Measurements from ENCODE around the gene PBX1.

The PBX1 gene

GRCh38 chr1:164564378-164564777, 5.4 kb downstream of the PBX1 start:
- no peak for DNase-seq

GRCh38 chr1:164565357-164565756, 6.4 kb downstream of the PBX1 start:
- no peak for DNase-seq

GRCh38 chr1:164567774-164568173, 8.8 kb downstream of the PBX1 start:
- DNase-seq, result no peak

DNA sequence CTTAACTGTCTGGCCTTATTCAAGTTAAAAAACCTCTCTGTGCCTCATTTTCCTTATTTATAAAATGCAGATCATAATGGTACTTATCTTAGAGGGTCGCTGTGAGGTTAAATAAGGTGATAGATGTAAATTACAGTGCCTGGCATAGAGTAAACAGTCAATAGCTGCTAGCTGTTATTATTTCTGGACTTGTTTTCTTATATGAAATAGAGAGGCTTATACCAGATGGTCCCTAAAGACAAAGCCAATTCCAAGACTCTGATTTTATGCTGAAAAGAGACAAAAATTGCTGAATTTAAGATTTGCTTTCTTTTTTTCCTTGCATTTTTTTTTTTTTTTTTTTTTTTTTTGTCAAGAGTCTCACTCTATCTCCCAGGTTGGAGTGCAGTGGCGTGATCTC, 10.3 kb downstream of the PBX1 start:
- DNase-seq, result no peak

DNA sequence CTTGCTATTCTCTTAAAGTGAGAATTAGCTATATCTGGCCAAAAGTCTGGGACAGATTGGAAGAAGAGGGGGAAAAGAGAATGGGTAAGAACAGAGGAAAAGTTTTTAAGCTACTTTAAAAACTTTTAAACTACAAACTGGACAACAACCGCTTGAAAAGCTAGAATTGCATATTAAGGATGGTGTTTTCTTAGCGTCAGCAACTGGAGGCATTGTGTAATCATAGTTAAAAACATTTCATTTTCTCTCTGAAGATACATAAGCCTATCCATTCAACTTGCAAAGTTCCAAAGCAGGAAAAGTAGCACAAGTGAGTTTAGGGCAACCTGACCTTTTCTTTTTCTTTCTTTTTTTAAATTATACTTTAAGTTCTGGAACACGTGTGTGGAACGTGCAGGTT, 10.9 kb downstream of the PBX1 start:
- no peak for DNase-seq

GRCh38 chr1:164571333-164571732, 12.3 kb downstream of the PBX1 start:
- DNase-seq, result no peak

- no peak for DNase-seq
Observed at GRCh38 chr1:164575356-164575886, 16.4 kb downstream of the PBX1 start.

GRCh38 chr1:164576291-164577271, 17.6 kb downstream of the PBX1 start:
- no peak for DNase-seq

GRCh38 chr1:164577291-164577690, 18.3 kb downstream of the PBX1 start:
- DNase-seq, result no peak

DNA sequence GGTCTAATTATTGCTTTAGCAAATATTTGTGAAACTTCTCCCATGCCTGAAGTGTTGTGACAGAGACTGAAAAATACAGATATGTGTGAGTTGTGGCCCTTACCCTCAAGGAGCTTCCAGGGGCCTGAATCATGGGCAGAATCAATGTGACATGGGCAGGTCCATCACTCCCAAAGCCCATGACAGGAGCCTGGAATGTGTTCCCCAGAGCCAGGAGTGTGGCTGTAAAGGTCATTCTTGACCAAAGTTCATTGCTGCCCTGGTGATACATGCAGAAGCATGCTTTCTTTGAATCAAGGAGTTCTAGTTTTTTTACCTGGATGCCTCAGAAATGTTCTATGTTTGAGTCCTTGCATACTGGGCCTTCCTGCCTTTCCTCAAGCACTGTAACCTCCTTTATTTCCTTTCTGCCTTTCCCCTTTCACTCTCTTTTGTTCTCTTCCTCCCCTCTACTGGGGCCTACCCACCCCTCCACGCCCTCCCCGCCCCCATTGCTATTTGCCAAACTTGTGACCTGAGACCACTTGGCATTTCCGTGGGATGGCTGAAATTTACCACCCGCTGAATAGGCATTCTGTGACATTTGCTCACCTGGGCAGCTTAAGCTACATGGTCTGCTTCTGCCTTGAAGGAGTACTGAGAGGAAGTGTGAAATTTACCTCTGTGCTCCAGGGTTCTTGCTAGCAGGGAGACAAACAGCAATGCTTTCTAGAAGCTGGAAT, 19.7 kb downstream of the PBX1 start:
- DNase-seq, result no peak

DNA sequence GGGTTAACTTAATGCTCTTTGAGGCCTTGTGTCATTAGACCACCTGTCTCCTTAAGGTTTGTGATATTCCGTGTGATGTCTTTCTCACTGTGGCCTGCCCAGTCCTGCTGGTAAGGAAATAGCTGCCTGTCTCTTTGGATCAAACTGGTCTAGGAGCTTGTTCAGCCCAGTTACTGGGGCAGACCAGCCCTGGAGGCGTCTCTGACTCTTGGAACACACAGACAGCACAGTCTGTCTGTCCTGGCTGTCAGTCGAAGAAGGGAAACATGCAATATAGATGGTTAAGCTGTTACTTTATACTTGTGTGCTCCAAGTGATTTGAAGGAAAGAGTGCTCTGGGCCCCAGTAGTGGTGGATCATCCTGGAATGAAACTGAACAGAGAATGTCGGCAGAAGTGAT, 20.4 kb downstream of the PBX1 start:
- DNase-seq, result no peak

DNA sequence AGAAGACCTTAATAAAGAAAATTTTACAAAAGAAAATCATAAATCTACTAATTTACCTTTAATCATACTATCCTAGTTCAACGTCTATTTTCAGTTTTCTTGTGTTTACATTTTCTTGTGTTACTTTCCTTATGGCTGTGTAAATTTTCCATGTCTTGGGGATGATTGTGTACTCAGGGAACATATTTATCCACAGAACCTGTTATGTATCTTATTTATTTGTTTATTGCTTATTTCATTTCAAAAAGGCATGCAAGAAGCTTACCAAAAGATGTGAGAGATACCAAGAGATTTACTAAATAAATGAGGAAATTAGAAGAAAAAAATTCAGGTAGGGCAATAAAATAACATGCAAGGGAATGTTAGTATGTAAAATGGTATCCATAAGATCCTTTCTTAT, 22.8 kb downstream of the PBX1 start:
- DNase-seq, result no peak

- DNase-seq, result no peak
Observed at GRCh38 chr1:164583196-164583595, 24.2 kb downstream of the PBX1 start.

- DNase-seq, result no peak
Observed at GRCh38 chr1:164583835-164584539, 25.0 kb downstream of the PBX1 start.

GRCh38 chr1:164586591-164586990, 27.6 kb downstream of the PBX1 start:
- DNase-seq, result no peak

DNA sequence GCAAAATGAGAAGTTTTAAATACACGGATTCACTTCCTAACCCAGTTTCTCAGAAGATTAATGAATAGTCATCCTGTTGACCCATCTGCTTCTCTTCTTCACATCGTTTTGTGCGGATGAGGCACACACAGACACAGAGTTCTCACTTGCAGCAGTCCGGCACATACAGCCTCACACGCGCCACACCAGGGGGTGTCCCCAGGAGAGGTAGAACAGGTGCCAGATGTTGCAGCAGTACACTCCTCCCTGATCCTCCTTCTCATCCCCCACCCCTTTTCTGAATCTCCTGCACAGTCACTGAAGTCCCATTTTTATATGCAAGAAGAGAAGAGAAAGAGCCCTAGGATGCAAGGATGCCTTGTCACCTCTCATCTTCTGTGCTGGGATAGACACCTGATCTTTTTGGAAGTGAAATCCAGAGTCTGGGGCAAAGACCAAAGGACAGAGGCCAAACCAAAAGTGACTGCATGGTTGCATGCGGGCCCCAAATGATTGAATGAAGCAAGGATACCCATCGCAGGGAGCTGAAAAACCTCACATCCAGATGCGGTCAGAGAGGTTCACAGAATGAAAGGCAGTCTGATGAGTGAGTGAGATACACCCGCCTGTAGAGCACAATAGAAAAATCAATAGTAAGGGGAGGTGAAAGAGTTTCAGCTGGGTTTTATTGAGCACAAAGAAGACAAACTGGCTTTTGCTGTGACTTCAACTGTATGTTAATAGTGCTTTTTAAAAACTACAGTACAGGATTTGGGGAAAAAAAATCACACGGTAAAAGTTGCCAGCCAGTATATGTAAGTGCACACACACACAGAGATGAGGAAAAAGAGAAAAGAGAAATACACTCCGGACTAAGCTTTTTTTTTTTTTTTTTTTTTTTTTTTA, 28.9 kb downstream of the PBX1 start:
- peak; percentile 43 for DNase-seq

GRCh38 chr1:164588516-164589341, 29.7 kb downstream of the PBX1 start:
- DNase-seq, result peak; percentile 79

- DNase-seq, result no peak
Observed at GRCh38 chr1:164589408-164589807, 30.4 kb downstream of the PBX1 start.

- no peak for DNase-seq
Observed at GRCh38 chr1:164589961-164590507, 31.1 kb downstream of the PBX1 start.

DNA sequence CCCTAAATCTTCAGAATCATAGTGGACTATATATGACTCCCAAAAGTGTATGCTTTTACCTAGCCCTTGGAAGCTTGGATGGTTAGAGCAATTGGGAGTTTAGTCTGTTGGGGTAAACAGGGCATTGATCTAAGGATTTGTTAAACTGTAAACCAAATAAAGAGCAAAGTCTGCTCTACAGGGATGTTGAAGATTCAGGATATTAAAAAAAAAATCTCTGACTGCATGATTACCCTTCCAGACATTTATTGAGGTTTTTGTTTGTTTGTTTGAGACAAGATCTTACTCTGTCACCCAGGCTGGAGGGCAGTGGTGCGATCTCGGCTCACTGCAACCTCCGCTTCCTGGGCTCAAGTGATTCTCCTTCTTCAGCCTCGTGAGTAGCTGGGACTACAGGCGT, 31.6 kb downstream of the PBX1 start:
- DNase-seq, result no peak

GRCh38 chr1:164591858-164592257, 32.9 kb downstream of the PBX1 start:
- DNase-seq, result no peak
